Activated CD8-positive, alpha-beta memory T cell treated with anti-CD3 and anti-CD28 coated beads, Interleukin-2, amount 50 U/mL, for 24 hours (primary cell): ENCODE results near the gene SNX1.
"Not testable (repeated sequence)": the region's sequence is repeated elsewhere in the genome, so short reads cannot be mapped to it uniquely, and the experiment has no call there.

Source experiments
- DNase-seq: peaks from one replicate; pipeline ENCODE4 v3.0.0-alpha.2; 2020; ENCODE audit errors: extremely low read depth

SNX1 gene

DNA sequence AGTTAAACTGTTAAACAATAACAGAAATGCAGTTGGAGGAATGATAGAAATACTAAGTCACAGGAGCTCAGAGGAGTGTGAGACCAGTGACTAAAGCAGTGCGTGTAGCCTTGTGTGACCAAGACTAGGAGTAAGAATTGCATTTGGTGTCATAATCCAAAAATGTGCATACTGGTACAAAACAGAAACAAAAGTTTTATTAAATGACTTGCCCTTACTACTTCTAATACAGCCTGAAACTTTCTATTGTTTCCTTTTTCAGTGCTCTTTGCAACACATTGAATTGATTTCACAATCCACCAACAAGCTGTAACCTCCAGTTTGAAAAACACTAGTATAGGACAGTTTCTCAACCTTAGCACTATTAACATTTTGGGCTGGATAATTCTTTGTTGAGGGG, 17.1 kb downstream of the SNX1 start:
- no peak for DNase-seq

DNA sequence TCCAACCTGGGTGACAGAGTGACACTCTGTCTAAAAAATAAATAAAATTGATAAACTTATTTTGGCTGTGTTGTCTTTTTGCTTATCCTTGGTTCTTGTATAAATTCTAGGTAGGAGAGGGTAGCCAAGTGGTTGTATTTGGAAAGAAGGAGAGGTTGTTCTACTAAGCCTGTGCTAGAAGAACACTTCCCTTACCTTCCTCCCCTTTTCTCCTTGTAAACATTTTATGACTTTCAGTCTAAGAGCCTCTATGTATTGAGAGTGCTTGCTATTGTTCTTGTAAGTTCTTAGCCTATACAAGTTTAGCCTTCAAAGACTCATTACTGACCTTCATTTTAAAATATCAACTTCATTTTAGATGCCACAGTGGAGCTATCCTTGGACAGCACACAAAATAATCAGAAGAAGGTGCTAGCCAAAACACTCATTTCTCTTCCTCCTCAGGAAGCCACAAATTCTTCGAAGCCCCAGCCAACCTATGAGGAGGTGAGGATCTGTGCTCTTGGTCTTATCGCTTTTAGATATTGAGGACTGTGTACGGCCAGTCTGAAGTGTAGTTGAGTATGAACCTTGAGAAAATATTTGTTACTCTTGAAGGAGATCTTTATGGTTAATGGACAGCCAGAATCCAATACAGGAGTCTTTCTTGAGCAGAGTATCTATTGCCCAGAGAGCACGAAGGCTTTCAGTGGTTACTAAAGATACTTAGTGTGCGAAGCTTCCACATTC, 22.1 kb downstream of the SNX1 start:
- no peak for DNase-seq

DNA sequence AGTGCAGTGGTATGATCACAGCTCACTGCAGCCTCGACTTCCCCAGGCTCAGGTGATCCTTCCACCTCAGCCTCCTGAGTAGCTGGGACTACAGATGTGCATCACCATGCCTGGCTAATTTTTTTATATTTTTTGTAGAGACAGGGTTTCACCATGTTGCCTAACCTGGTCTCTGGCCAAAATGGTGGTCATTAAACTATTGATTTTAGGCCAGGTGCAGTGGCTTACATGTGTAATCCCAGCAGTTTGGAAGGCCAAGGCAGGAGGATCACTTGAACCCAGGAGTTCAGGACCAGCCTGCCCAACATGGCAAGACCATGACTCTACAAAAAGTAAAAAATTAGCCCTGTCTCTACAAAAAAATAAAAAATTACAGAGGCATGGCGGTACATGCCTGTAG, 24.5 kb downstream of the SNX1 start:
- not testable (repeated sequence) for DNase-seq

- no peak for DNase-seq
These were observed 25.8 kb downstream of the SNX1 start for GRCh38 chr15:64121614-64122013.

DNA sequence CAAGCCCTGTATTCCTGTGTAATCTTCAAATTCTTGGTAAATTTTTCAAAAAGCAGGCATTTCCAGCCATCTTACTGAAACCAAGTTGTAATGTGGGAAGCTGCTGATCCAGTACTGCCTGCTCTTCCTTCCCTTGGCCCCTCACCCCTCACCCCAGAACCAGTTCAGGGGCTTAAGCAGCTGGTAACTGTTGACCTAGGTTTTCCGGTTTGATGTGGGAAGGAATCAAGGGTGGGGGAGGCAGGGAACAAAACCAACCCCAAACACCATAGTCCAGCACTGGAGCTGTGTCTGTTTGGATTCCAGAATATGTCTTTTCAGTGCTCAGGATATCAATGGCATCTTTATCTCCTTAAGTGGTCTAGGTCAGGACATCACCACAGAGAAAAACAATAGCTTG, 26.7 kb downstream of the SNX1 start:
- no peak for DNase-seq

- no peak for DNase-seq
These were observed 27.2 kb downstream of the SNX1 start for GRCh38 chr15:64122936-64123351.

GRCh38 chr15:64125978-64126377, 30.2 kb downstream of the SNX1 start:
- DNase-seq, result no peak

- no peak for DNase-seq
These were observed 31.9 kb downstream of the SNX1 start for GRCh38 chr15:64127521-64128270.

- no peak for DNase-seq
These were observed 34.4 kb downstream of the SNX1 start for GRCh38 chr15:64130159-64130558.

DNA sequence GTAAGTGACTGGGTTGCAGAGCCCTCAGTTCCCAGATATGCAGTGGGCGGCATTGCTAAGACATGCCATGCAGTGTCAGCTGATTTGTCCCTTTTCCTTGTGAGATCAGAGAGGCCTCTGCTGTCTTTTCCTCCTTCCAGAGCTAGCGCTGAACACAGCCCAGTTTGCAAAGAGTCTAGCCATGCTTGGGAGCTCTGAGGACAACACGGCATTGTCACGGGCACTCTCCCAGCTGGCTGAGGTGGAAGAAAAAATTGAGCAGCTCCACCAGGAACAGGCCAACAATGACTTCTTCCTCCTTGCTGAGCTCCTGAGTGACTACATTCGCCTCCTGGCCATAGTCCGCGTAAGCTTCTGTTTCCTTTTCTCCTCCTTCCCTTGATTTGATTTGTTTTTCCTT, 35.8 kb downstream of the SNX1 start:
- DNase-seq, result no peak

GRCh38 chr15:64132217-64132616, 36.4 kb downstream of the SNX1 start:
- DNase-seq, result no peak

DNA sequence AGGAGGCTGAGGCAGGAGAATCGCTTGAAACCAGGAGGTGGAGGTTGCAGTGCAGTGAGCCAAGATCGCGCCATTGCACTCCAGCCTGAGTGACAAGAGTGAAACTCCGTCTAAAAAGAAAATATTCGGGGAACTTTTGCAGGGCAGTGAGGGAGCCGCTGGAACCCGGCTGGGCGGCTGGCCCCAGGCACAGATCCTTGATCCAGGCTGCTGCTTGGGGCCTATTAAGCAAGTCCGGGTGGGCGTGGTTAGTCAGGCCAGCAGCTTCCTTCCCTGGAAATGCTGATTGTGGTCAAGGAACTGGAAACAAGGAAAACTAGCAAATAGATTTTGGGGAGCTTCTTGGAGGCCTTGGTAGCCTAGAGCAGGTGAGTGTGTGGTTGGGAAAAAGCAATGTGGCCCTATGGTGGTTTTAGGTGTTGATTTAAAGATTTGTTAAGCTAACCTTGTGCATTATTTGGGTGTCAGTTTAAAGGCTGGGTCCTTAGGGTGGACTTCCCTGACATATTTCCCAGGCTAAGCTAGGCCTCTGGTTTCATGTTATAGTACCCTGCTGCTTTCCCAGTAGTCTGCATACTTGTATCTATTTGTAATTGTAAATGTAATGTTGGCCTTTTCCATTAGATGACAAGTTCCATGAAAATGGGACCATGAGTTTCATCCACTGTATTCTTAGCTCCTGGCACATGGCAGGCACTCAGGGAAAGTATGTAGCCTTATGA, 38.0 kb downstream of the SNX1 start:
- DNase-seq, result no peak

- no peak for DNase-seq
These were observed 38.6 kb downstream of the SNX1 start for GRCh38 chr15:64134345-64134829.

DNA sequence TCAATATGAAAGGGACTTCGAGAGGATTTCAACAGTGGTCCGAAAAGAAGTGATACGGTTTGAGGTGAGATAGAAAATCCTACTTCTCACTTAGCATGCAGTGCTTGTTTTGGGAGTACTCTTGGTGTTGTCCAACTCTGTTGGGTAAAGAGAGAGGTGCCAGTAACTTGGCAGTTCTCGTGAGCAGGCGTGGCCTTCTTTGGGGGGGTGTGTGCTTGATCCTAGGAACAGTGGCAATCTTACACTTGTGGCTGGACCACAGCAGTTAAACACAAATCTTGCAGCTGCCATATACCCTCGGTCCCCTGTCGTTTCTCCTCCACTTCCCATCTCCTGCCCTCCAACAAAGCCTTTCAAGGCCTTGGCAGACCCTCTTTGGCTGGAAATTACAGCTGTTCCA, 40.6 kb downstream of the SNX1 start:
- no peak for DNase-seq

GRCh38 chr15:64137226-64137833, 41.5 kb downstream of the SNX1 start:
- DNase-seq, result no peak

DNA sequence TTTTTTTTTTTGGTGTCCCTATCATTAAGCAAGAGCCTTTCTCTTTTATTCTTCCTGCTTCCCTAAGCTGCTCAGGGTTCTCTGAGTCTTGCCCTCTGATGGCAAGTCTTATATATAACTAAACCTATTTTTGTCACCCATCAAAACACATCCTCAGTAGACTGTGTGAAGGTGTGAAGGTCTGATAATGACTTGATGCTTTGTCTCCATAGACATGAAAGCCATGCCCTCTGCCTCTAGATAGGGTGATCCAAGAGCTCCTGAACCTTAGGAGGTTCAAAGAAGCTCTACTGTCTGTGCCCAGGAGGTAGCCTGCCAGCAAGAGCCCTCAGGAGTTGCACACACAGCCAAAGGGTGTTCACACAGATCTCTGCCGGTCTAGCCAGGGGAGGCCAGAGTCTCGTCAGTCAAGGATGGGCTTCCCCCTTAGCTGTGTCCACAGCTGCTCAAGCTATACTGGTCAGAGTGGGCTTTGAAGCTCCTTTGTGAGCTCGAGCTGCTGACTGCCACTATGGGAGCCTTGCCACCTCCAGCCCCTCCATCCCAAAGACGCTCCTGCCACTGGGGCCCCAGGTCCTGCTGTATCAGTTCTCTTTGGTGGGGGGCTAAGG, 42.7 kb downstream of the SNX1 start:
- DNase-seq, result no peak

DNA sequence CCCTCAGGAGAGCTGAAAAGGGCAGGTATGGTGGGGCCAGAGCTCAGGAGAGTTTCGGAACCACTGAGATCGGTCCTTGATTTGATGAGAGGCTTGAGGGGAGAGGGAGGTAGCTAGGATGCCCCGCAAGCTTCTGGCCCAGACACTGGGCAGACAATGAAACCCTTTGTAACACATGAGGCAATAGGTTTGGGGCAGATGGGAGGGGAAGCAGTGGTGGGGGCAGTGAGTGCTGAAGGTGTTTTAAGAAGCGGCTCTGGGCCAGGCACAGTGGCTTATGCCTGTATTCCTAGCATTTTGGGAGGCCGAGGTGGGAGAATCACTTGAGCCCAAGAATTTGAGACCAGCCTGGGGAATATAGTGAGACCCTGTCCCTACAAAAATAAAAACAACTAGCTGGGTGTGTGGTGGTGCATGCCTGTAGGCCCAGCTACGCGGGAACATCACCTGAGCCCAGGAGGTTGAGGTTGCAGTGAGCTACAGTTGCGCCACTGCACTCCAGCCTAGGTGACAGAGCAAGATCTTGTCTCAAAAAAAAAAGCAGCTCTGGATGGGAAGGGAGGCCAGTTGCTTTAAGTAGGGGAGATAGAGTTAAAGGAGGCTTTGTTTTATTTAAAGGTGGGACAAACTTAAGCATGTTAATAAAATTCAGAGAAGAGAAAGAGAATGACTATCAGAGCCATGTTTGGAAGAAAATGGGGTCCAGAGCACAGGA, 46.2 kb downstream of the SNX1 start:
- no peak for DNase-seq

GRCh38 chr15:64143276-64143675, 47.5 kb downstream of the SNX1 start:
- DNase-seq, result no peak

GRCh38 chr15:64144192-64144564, 48.4 kb downstream of the SNX1 start:
- no peak for DNase-seq

DNA sequence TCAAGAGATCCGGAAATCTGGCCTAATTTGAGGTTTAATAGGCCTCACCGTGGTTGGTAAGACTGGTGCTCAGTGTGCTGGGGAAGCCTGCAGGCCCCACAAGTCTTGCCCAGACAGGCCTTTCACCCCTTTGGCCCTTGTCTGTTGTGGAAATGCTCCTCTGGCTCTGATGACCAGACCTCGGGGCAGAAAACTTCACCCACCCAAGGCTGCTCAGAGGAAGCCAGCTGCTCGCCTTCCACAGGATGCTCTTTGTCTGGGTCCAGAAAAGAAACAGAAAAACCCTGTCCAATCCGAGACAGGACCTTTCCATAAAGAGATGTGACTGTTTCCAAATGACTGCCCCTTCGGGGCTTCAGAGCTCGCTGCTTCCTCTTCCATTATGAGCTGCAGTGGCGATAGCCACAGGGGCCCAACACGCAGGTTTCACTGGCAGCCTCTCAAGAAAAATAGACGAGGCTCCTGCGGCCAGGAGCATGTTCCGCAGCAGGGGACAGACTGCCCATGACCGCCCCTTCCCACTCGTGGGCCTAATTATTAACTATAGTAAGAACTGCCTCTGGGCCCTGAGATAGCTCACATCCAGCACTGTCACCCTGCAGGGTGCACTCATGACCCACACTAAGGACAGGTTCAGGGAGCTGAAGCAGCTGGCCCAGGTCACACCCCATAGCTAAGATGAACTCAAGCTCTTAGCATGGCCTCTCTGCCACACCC, 48.9 kb downstream of the SNX1 start:
- no peak for DNase-seq

GRCh38 chr15:64146041-64146440, 50.3 kb downstream of the SNX1 start:
- no peak for DNase-seq
